ENCODE measurements around the gene CARMIL1.

Gene CARMIL1

GRCh38 chr6:25477006-25477590 is 197.9 kb downstream of the CARMIL1 start:
- DNase-seq (ENCODE audit: low spot score): no peak

- no peak for DNase-seq (ENCODE audit: low spot score)
Observed at GRCh38 chr6:25478973-25479372, 199.8 kb downstream of the CARMIL1 start.

GRCh38 chr6:25481267-25481666 is 202.1 kb downstream of the CARMIL1 start:
- DNase-seq (ENCODE audit: low spot score): no peak

- DNase-seq (ENCODE audit: low spot score): no peak
Observed at GRCh38 chr6:25482996-25483395, 203.8 kb downstream of the CARMIL1 start.

GRCh38 chr6:25483943-25484342 is 204.8 kb downstream of the CARMIL1 start:
- DNase-seq (ENCODE audit: low spot score): no peak

GRCh38 chr6:25484900-25485299 is 205.7 kb downstream of the CARMIL1 start:
- no peak for DNase-seq (ENCODE audit: low spot score)

- DNase-seq (ENCODE audit: low spot score): no peak
Observed at GRCh38 chr6:25485821-25486534, 206.8 kb downstream of the CARMIL1 start.

- DNase-seq (ENCODE audit: low spot score): no peak
Observed at GRCh38 chr6:25486550-25486949, 207.4 kb downstream of the CARMIL1 start.

GRCh38 chr6:25487012-25487411 is 207.8 kb downstream of the CARMIL1 start:
- no peak for DNase-seq (ENCODE audit: low spot score)

GRCh38 chr6:25488156-25488555 is 209.0 kb downstream of the CARMIL1 start:
- DNase-seq (ENCODE audit: low spot score): no peak

- no peak for DNase-seq (ENCODE audit: low spot score)
Observed at GRCh38 chr6:25489399-25489798, 210.2 kb downstream of the CARMIL1 start.

- DNase-seq (ENCODE audit: low spot score): peak; percentile 54
Observed at GRCh38 chr6:25490018-25490801, 211.0 kb downstream of the CARMIL1 start.

- no peak for DNase-seq (ENCODE audit: low spot score)
Observed at GRCh38 chr6:25492951-25493350, 213.8 kb downstream of the CARMIL1 start.

GRCh38 chr6:25494469-25494868 is 215.3 kb downstream of the CARMIL1 start:
- DNase-seq (ENCODE audit: low spot score): no peak

- peak; percentile 9 for DNase-seq (ENCODE audit: low spot score)
Observed at GRCh38 chr6:25497383-25498040, 218.3 kb downstream of the CARMIL1 start.

- DNase-seq (ENCODE audit: low spot score): no peak
Observed at GRCh38 chr6:25498505-25498904, 219.3 kb downstream of the CARMIL1 start.

- DNase-seq (ENCODE audit: low spot score): no peak
Observed at GRCh38 chr6:25499615-25500235, 220.6 kb downstream of the CARMIL1 start.

GRCh38 chr6:25503686-25504085 is 224.5 kb downstream of the CARMIL1 start:
- DNase-seq (ENCODE audit: low spot score): no peak

GRCh38 chr6:25504661-25505060 is 225.5 kb downstream of the CARMIL1 start:
- no peak for DNase-seq (ENCODE audit: low spot score)

- DNase-seq (ENCODE audit: low spot score): no peak
Observed at GRCh38 chr6:25506020-25506419, 226.8 kb downstream of the CARMIL1 start.

GRCh38 chr6:25508051-25508450 is 228.9 kb downstream of the CARMIL1 start:
- DNase-seq (ENCODE audit: low spot score): no peak

- DNase-seq (ENCODE audit: low spot score): no peak
Observed at GRCh38 chr6:25511376-25511775, 232.2 kb downstream of the CARMIL1 start.
